Measurements from ENCODE around the gene PRRT1.
A peak's percentile ranks its signal among the peaks of the same experiment; 100 is the strongest.

Gene PRRT1

GRCh38 chr6:32127409-32127716 lies 24.4 kb downstream of the PRRT1 start:
- ChIA-PET POLR2A (interaction anchor here (0.5 kb wide), 1 partner anchor 1490 kb away, joined by 3 read pairs; no protein-coding TSS in a partner anchor), CTCF (interaction anchor here (1.1 to 5.9 kb wide), 3 partner anchors 9 to 711 kb away, joined by 3 to 64 read pairs (median 3); partner anchors contain the start of gene TAP2)
- TF ChIP-seq CTCF (IDR thresholded peaks at IDR 0.05; ENCODE audit: control extremely low read depth, extremely low read depth, low read depth, missing control alignments): no peak
- DNase-seq (ENCODE audit: extremely low spot score): no peak

GRCh38 chr6:32126880-32127279 lies 24.9 kb downstream of the PRRT1 start:
- CTCF ChIA-PET: interaction anchor here (1.1 to 5.9 kb wide), 2 partner anchors 9 to 10 kb away, joined by 3 to 64 read pairs; no protein-coding TSS in a partner anchor
- POLR2A ChIA-PET: interaction anchor here (0.5 kb wide), 1 partner anchor 1491 kb away, joined by 3 read pairs; no protein-coding TSS in a partner anchor
- no peak for TF ChIP-seq CTCF (IDR thresholded peaks at IDR 0.05; ENCODE audit: control extremely low read depth, extremely low read depth, low read depth, missing control alignments)
- no peak for DNase-seq (ENCODE audit: extremely low spot score)

GRCh38 chr6:32123681-32124080 lies 28.1 kb downstream of the PRRT1 start:
- ChIA-PET POLR2A (no interaction called here), CTCF (interaction anchor here (2.1 kb wide), 1 partner anchor 72 kb away, joined by 7 read pairs; no protein-coding TSS in a partner anchor)
- DNase-seq (ENCODE audit: extremely low spot score): no peak
- TF ChIP-seq CTCF (IDR thresholded peaks at IDR 0.05; ENCODE audit: control extremely low read depth, extremely low read depth, low read depth, missing control alignments): no peak

GRCh38 chr6:32120573-32121059 lies 31.1 kb downstream of the PRRT1 start:
- no peak for TF ChIP-seq CTCF (IDR thresholded peaks at IDR 0.05; ENCODE audit: control extremely low read depth, extremely low read depth, low read depth, missing control alignments)
- CTCF ChIA-PET: interaction anchor here (1.5 to 1.6 kb wide), 2 partner anchors 11 to 75 kb away, joined by 3 to 4 read pairs; no protein-coding TSS in a partner anchor
- POLR2A ChIA-PET: no interaction called here
- no peak for DNase-seq (ENCODE audit: extremely low spot score)

GRCh38 chr6:32118782-32119628 lies 32.7 kb downstream of the PRRT1 start:
- POLR2A ChIA-PET: no interaction called here
- TF ChIP-seq CTCF (IDR thresholded peaks at IDR 0.05; ENCODE audit: control extremely low read depth, extremely low read depth, low read depth, missing control alignments): peak; percentile 97
- CTCF ChIA-PET: interaction anchor here (0.7 to 5.5 kb wide), 34 partner anchors 8 to 667 kb away, joined by 3 to 64 read pairs (median 4); partner anchors contain the start of genes ATF6B, EGFL8, FKBPL and PRRT1
- peak; percentile 84 for DNase-seq (ENCODE audit: extremely low spot score)

- no peak for TF ChIP-seq CTCF (IDR thresholded peaks at IDR 0.05; ENCODE audit: control extremely low read depth, extremely low read depth, low read depth, missing control alignments)
- no peak for DNase-seq (ENCODE audit: extremely low spot score)
- POLR2A ChIA-PET: no interaction called here
- CTCF ChIA-PET: interaction anchor here (1.0 to 5.5 kb wide), 12 partner anchors 9 to 131 kb away, joined by 3 to 64 read pairs (median 6); partner anchors contain the start of genes ATF6B, FKBPL and PRRT1
Observed at GRCh38 chr6:32117461-32117860, 34.3 kb downstream of the PRRT1 start.

Data from GM10248 (cell line).